Measurements from ENCODE around the gene HAPLN2. TPM values are rescaled to one million over a fixed set of nuclear protein-coding genes. Genes with fewer than 3 reads are reported as not detected.
"Not testable (repeated sequence)": the region's sequence is repeated elsewhere in the genome, so short reads cannot be mapped to it uniquely, and the experiment has no call there.

Gene HAPLN2
- total RNA-seq, 4 donors from 2014 or later, result 0.13 to 3.0 (median 1.2) TPM

GRCh38 chr1:156629823-156630449 is 10.7 kb downstream of the HAPLN2 start:
- TF ChIP-seq POLR2AphosphoS5 (IDR thresholded peaks at IDR 0.05) (no peak), POLR2A (IDR thresholded peaks at IDR 0.05) (no peak), EP300 (IDR thresholded peaks at IDR 0.05) (no peak)
- TF ChIP-seq, protein P1, sequence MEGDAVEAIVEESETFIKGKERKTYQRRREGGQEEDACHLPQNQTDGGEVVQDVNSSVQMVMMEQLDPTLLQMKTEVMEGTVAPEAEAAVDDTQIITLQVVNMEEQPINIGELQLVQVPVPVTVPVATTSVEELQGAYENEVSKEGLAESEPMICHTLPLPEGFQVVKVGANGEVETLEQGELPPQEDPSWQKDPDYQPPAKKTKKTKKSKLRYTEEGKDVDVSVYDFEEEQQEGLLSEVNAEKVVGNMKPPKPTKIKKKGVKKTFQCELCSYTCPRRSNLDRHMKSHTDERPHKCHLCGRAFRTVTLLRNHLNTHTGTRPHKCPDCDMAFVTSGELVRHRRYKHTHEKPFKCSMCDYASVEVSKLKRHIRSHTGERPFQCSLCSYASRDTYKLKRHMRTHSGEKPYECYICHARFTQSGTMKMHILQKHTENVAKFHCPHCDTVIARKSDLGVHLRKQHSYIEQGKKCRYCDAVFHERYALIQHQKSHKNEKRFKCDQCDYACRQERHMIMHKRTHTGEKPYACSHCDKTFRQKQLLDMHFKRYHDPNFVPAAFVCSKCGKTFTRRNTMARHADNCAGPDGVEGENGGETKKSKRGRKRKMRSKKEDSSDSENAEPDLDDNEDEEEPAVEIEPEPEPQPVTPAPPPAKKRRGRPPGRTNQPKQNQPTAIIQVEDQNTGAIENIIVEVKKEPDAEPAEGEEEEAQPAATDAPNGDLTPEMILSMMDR (IDR thresholded peaks at IDR 0.05), result no peak
- Histone ChIP-seq H3K27me3 (peaks cover 99% of the 10 kb centered on the region), H3K4me3 (no peak overlapping the region), H3K36me3 (no peaks in the 10 kb centered on the region), H3K9me3 (no peaks in the 10 kb centered on the region), H3K4me1 (peaks cover 0 to 12% (median 8%) of the 10 kb centered on the region in 3 donors), H3K27ac (no peak overlapping the region)
- WGBS, 2 donors (ENCODE audit: low coverage in 1 of 2), result 44 to 74% methylated on average over 3 to 8 of the region's 8 CpGs
- ATAC-seq, result no peak

DNA sequence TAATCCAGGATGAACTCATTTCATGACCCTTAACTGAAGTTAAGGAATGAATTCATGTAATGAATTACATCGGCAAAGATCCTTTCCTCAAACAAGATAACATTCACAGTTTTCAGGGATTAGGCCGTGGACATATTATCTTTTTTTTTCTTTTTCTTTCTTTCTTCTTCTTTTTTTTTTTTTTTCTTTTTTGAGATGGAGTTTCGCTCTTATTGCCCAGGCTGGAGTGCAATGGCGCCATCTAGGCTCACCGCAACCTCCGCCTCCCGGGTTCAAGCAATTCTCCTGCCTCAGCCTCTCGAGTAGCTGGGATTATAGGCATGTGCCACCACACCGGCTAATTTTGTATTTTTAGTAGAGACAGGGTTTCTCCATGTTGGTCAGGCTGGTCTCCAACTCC is 11.9 kb downstream of the HAPLN2 start:
- 45 to 52% methylated on average over 7 to 8 of the region's 9 CpGs for WGBS, 2 donors (ENCODE audit: low coverage in 1 of 2)
- not testable (repeated sequence) for H3K27ac ChIP-seq, H3K4me1 ChIP-seq, H3K9me3 ChIP-seq, H3K4me3 ChIP-seq, H3K36me3 ChIP-seq, ATAC-seq
- peaks cover 98% of the 10 kb centered on the region for H3K27me3 ChIP-seq

DNA sequence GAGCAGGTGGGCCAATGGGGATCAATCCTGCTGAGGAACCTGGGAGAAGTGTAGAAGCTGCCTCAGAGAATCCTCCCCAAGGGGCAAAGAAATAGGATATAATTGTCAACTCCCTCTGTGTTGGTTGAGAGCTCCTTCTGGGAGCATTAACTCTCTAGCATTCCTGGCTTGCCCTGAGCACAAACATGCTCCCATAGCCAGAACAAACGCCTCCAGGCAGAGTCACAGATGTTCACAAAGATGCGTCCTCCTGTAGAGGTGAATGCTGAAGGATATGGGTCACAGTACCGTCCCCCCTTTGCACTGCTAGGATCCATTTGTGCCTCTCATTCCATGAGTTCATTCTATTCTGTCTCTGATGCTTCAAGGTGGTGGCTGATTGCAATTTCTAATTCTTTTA is 13.1 kb downstream of the HAPLN2 start:
- Histone ChIP-seq H3K36me3 (no peaks in the 10 kb centered on the region), H3K27ac (no peak overlapping the region), H3K9me3 (no peaks in the 10 kb centered on the region), H3K27me3 (peaks cover 98% of the 10 kb centered on the region), H3K4me3 (no peak overlapping the region), H3K4me1 (no peaks in the 10 kb centered on the region)
- TF ChIP-seq EP300 (IDR thresholded peaks at IDR 0.05), result no peak
- TF ChIP-seq, protein P1 (IDR thresholded peaks at IDR 0.05), result no peak
- no peak for TF ChIP-seq POLR2A (IDR thresholded peaks at IDR 0.05)
- TF ChIP-seq POLR2AphosphoS5 (IDR thresholded peaks at IDR 0.05), result no peak
- WGBS, 2 donors (ENCODE audit: low coverage in 1 of 2), result 48% methylated on average over 3 of the region's 3 CpGs; no CpG with 5 or more reads in 1 of the 2 donors
- ATAC-seq, result no peak

DNA sequence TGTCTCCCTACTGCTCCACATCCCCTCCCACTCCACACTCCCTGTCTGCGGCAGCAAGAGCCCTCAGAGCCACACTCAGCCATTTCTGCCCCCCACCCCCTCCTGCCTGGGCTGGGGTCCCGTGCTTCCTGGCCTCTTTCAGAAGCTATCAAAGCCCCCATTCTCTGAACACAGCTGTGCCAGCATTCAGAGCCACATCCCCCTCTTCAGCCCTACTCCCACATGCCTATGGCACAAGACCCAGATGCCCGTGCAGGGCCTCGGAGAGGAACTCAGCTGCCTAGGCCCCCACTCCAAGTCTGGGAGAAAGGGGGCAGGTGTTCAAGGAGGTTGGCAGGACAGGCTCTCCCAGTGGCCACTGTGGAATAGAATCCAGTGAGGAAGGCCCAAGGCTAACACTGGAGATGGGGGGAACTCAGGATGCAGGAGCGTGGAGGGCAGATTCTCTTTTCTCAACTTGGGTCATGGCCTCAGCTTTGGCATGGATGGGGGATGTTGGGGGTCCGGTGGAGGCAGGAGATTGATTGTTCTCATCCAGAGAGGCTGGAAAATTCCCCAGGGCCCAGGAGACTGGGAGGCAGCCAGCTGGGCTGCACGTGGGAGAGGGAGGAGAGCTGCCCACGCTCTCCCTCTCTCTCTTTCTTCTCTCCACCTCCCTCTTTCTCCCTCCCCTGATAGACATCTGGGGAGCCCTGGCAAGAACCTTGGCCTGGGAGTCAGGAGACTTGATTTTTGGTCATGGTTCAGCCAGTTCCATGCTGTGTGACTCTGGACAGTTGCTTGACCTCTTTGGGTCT is 19.2 kb downstream of the HAPLN2 start:
- no peak overlapping the region for H3K4me3 ChIP-seq
- H3K27me3 ChIP-seq, result peaks cover 98% of the 10 kb centered on the region
- 43 to 77% methylated on average over 3 to 5 of the region's 8 CpGs for WGBS, 2 donors (ENCODE audit: low coverage in 1 of 2)
- H3K9me3 ChIP-seq, result no peaks in the 10 kb centered on the region
- H3K36me3 ChIP-seq, result no peaks in the 10 kb centered on the region
- H3K4me1 ChIP-seq, result peaks cover 0 to 21% (median 11%) of the 10 kb centered on the region in 3 donors
- no peak overlapping the region for H3K27ac ChIP-seq
- TF ChIP-seq, protein P1 (IDR thresholded peaks at IDR 0.05), result no peak
- TF ChIP-seq POLR2AphosphoS5 (IDR thresholded peaks at IDR 0.05) (no peak), EP300 (IDR thresholded peaks at IDR 0.05) (no peak), POLR2A (IDR thresholded peaks at IDR 0.05) (no peak)
- no peak for ATAC-seq

DNA sequence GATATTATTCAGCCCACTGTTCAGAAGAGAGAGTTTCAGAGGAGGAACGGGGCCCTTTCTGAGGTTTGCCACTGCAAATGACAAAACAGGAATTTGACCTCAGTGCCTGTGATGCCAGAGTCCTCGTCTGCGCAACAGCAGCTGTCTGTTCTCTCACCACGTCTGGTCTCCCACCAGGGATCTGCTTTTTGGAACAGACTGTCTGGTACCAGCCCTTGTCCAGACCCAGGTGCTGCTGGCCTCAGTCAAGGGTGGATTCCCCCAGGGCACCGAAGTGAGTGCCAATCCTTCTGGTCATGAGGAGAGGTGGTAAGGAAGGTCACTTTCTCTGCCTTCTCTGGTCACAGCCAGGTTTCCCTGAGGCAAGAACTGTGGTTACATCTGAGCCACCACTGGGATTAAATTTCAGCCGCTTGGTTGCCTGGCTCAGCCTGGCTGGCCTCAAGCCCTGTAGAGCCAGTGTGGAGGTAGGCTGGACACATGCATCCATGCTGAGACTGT is 20.4 kb downstream of the HAPLN2 start:
- Histone ChIP-seq H3K4me3 (no peak overlapping the region), H3K36me3 (no peaks in the 10 kb centered on the region), H3K27ac (no peak overlapping the region), H3K4me1 (peaks cover 0 to 21% (median 11%) of the 10 kb centered on the region in 3 donors), H3K9me3 (no peaks in the 10 kb centered on the region), H3K27me3 (peaks cover 98% of the 10 kb centered on the region)
- WGBS, 2 donors (ENCODE audit: low coverage in 1 of 2), result 40% methylated on average over 3 of the region's 6 CpGs; no CpG with 5 or more reads in 1 of the 2 donors
- no peak for TF ChIP-seq EP300 (IDR thresholded peaks at IDR 0.05)
- TF ChIP-seq POLR2A (IDR thresholded peaks at IDR 0.05), result no peak
- no peak for ATAC-seq

Measured in gastroesophageal sphincter (tissue), 4 donors.